Measurements from ENCODE around the gene AKAP8L. TPM values are rescaled to one million over a fixed set of nuclear protein-coding genes. Genes with fewer than 3 reads are reported as not detected.
"Not testable (repeated sequence)": the region's sequence is repeated elsewhere in the genome, so short reads cannot be mapped to it uniquely, and the experiment has no call there.

The AKAP8L gene
- total RNA-seq, 2 experiments from 2014 or later: 83.8 to 86.7 TPM

GRCh38 chr19:15357906-15358305, 60.9 kb downstream of the AKAP8L start:
- H3K9me3 Mint-ChIP-seq (ENCODE audit: insufficient read depth): no peaks in the 10 kb centered on the region
- ChIA-PET POLR2A (interaction anchor here (0.6 to 2.3 kb wide), 3 partner anchors 21 to 199 kb away, joined by 3 to 8 read pairs (median 5); no protein-coding TSS in a partner anchor), CTCF (interaction anchor here (1.4 kb wide), 1 partner anchor 208 kb away, joined by 3 read pairs; no protein-coding TSS in a partner anchor)
- peaks cover 5% of the 10 kb centered on the region for H3K4me1 Mint-ChIP-seq (ENCODE audit: low read depth)
- no peak overlapping the region for H3K4me3 Mint-ChIP-seq
- no peak for ATAC-seq
- no peak overlapping the region for H3K27ac Mint-ChIP-seq
- DNase-seq: no peak
- H3K27me3 Mint-ChIP-seq (ENCODE audit: low read depth): no peaks in the 10 kb centered on the region
- peaks cover 69% of the 10 kb centered on the region for H3K36me3 Mint-ChIP-seq (ENCODE audit: low read depth)

- ATAC-seq: no peak
Measured at GRCh38 chr19:15354566-15355296, 64.1 kb downstream of the AKAP8L start.

GRCh38 chr19:15353908-15354307, 64.9 kb downstream of the AKAP8L start:
- Mint-ChIP-seq H3K9me3 (ENCODE audit: insufficient read depth) (no peaks in the 10 kb centered on the region), H3K36me3 (ENCODE audit: low read depth) (peaks cover 44% of the 10 kb centered on the region), H3K27me3 (ENCODE audit: low read depth) (no peaks in the 10 kb centered on the region), H3K27ac (no peak overlapping the region), H3K4me1 (ENCODE audit: low read depth) (no peaks in the 10 kb centered on the region), H3K4me3 (no peak overlapping the region)
- ChIA-PET POLR2A (no interaction called here), CTCF (no interaction called here)
- no peak for ATAC-seq
- DNase-seq: no peak

More at GRCh38 chr19:15354566-15355296, 64.1 kb downstream of the AKAP8L start:
- CTCF ChIA-PET: no interaction called here
- Mint-ChIP-seq H3K36me3 (ENCODE audit: low read depth) (peaks cover 50% of the 10 kb centered on the region), H3K27ac (no peak overlapping the region), H3K4me1 (ENCODE audit: low read depth) (no peaks in the 10 kb centered on the region), H3K4me3 (no peak overlapping the region), H3K27me3 (ENCODE audit: low read depth) (no peaks in the 10 kb centered on the region), H3K9me3 (ENCODE audit: insufficient read depth) (no peaks in the 10 kb centered on the region)
- POLR2A ChIA-PET: no interaction called here
- no peak for DNase-seq

GRCh38 chr19:15352535-15352934, 66.3 kb downstream of the AKAP8L start:
- ATAC-seq; H3K4me3 Mint-ChIP-seq; H3K4me1 Mint-ChIP-seq (ENCODE audit: low read depth); H3K27me3 Mint-ChIP-seq (ENCODE audit: low read depth); H3K27ac Mint-ChIP-seq; H3K9me3 Mint-ChIP-seq (ENCODE audit: insufficient read depth); DNase-seq; POLR2A ChIA-PET: not testable (repeated sequence)
- H3K36me3 Mint-ChIP-seq (ENCODE audit: low read depth): peaks cover 31% of the 10 kb centered on the region
- CTCF ChIA-PET: interaction anchor here (1.2 kb wide), 1 partner anchor 15 kb away, joined by 3 read pairs; no protein-coding TSS in a partner anchor

- H3K27ac Mint-ChIP-seq; H3K9me3 Mint-ChIP-seq (ENCODE audit: insufficient read depth); DNase-seq; POLR2A ChIA-PET; ATAC-seq; H3K4me3 Mint-ChIP-seq; H3K27me3 Mint-ChIP-seq (ENCODE audit: low read depth); H3K4me1 Mint-ChIP-seq (ENCODE audit: low read depth); CTCF ChIA-PET: not testable (repeated sequence)
- peaks cover 10% of the 10 kb centered on the region for H3K36me3 Mint-ChIP-seq (ENCODE audit: low read depth)
Measured at GRCh38 chr19:15341328-15341727, 77.5 kb downstream of the AKAP8L start.

- Mint-ChIP-seq H3K9me3 (ENCODE audit: insufficient read depth) (no peaks in the 10 kb centered on the region), H3K27me3 (ENCODE audit: low read depth) (no peaks in the 10 kb centered on the region), H3K4me3 (no peak overlapping the region), H3K36me3 (ENCODE audit: low read depth) (peaks cover 4% of the 10 kb centered on the region), H3K27ac (no peak overlapping the region), H3K4me1 (ENCODE audit: low read depth) (no peaks in the 10 kb centered on the region)
- ATAC-seq (no peak), DNase-seq (no peak)
- POLR2A ChIA-PET: no interaction called here
- CTCF ChIA-PET: no interaction called here
Measured at GRCh38 chr19:15340086-15340485, 78.7 kb downstream of the AKAP8L start.

GRCh38 chr19:15337202-15337601, 81.6 kb downstream of the AKAP8L start:
- Mint-ChIP-seq H3K27me3 (ENCODE audit: low read depth) (no peaks in the 10 kb centered on the region), H3K27ac (no peak overlapping the region), H3K4me1 (ENCODE audit: low read depth) (peaks cover 9% of the 10 kb centered on the region), H3K36me3 (ENCODE audit: low read depth) (peaks cover 1% of the 10 kb centered on the region), H3K4me3 (no peak overlapping the region), H3K9me3 (ENCODE audit: insufficient read depth) (no peaks in the 10 kb centered on the region)
- no peak for DNase-seq
- ChIA-PET POLR2A (interaction anchor here (1.4 kb wide), 1 partner anchor 42 kb away, joined by 5 read pairs; the partner anchor contains the start of gene AKAP8), CTCF (interaction anchor here (1.4 kb wide), 1 partner anchor 15 kb away, joined by 3 read pairs; no protein-coding TSS in a partner anchor)
- no peak for ATAC-seq

GRCh38 chr19:15335992-15336391, 82.8 kb downstream of the AKAP8L start:
- H3K9me3 Mint-ChIP-seq (ENCODE audit: insufficient read depth); H3K36me3 Mint-ChIP-seq (ENCODE audit: low read depth); DNase-seq; H3K4me3 Mint-ChIP-seq; H3K27me3 Mint-ChIP-seq (ENCODE audit: low read depth); H3K27ac Mint-ChIP-seq; CTCF ChIA-PET; ATAC-seq; POLR2A ChIA-PET: not testable (repeated sequence)
- H3K4me1 Mint-ChIP-seq (ENCODE audit: low read depth): peaks cover 10% of the 10 kb centered on the region

- DNase-seq (peak; percentile 77), ATAC-seq (peak; percentile 73)
- peaks cover 38% of the 10 kb centered on the region for H3K4me1 Mint-ChIP-seq (ENCODE audit: low read depth)
- peak within 1 kb of the TSS; percentile 94 for H3K4me3 Mint-ChIP-seq
- H3K9me3 Mint-ChIP-seq (ENCODE audit: insufficient read depth): no peaks in the 10 kb centered on the region
- CTCF ChIA-PET: interaction anchor here (1.2 to 1.3 kb wide), 2 partner anchors 46 to 87 kb away, joined by 4 to 5 read pairs; partner anchors contain the start of gene AKAP8L
- H3K27ac Mint-ChIP-seq: peak within 1 kb of the TSS; percentile 94
- POLR2A ChIA-PET: interaction anchor here (0.6 to 2.1 kb wide), 6 partner anchors 12 to 182 kb away, joined by 3 to 12 read pairs (median 6); partner anchors contain the start of gene AKAP8L
- no peaks in the 10 kb centered on the region for H3K27me3 Mint-ChIP-seq (ENCODE audit: low read depth)
- H3K36me3 Mint-ChIP-seq (ENCODE audit: low read depth): peaks cover 19% of the 10 kb centered on the region
Measured at GRCh38 chr19:15332311-15332996, 86.3 kb downstream of the AKAP8L start, which contains the start of gene BRD4. BRD4 (minus strand) TSS chr19:15332539; CDS start chr19:15273099, 59,440 bp downstream.

- CTCF ChIA-PET: interaction anchor here (1.2 to 1.3 kb wide), 2 partner anchors 47 to 88 kb away, joined by 4 to 5 read pairs; partner anchors contain the start of gene AKAP8L
- peaks cover 19% of the 10 kb centered on the region for H3K36me3 Mint-ChIP-seq (ENCODE audit: low read depth)
Measured at GRCh38 chr19:15331419-15332310, 87.1 kb downstream of the AKAP8L start.

GRCh38 chr19:15330801-15331418, 87.9 kb downstream of the AKAP8L start:
- CTCF ChIA-PET: no interaction called here

More at GRCh38 chr19:15331419-15332310, 87.1 kb downstream of the AKAP8L start:
- no peaks in the 10 kb centered on the region for H3K9me3 Mint-ChIP-seq (ENCODE audit: insufficient read depth)
- POLR2A ChIA-PET: interaction anchor here (0.9 to 2.1 kb wide), 3 partner anchors 19 to 183 kb away, joined by 3 to 8 read pairs (median 8); no protein-coding TSS in a partner anchor
- H3K4me1 Mint-ChIP-seq (ENCODE audit: low read depth): peaks cover 46% of the 10 kb centered on the region
- ATAC-seq: peak; percentile 69
- peak; percentile 69 for DNase-seq
- no peaks in the 10 kb centered on the region for H3K27me3 Mint-ChIP-seq (ENCODE audit: low read depth)
- H3K27ac Mint-ChIP-seq: peak overlapping the region; percentile 94
- H3K4me3 Mint-ChIP-seq: peak overlapping the region; percentile 94

More at GRCh38 chr19:15330801-15331418, 87.9 kb downstream of the AKAP8L start:
- H3K27ac Mint-ChIP-seq: peak overlapping the region; percentile 94
- POLR2A ChIA-PET: interaction anchor here (0.6 kb wide), 1 partner anchor 88 kb away, joined by 3 read pairs; the partner anchor contains the start of gene AKAP8L
- H3K36me3 Mint-ChIP-seq (ENCODE audit: low read depth): peaks cover 21% of the 10 kb centered on the region
- peaks cover 49% of the 10 kb centered on the region for H3K4me1 Mint-ChIP-seq (ENCODE audit: low read depth)
- no peak for ATAC-seq
- H3K27me3 Mint-ChIP-seq (ENCODE audit: low read depth): no peaks in the 10 kb centered on the region
- no peaks in the 10 kb centered on the region for H3K9me3 Mint-ChIP-seq (ENCODE audit: insufficient read depth)
- H3K4me3 Mint-ChIP-seq: peak overlapping the region; percentile 94
- no peak for DNase-seq

Measured in activated CD8-positive, alpha-beta T cell treated with anti-CD3 and anti-CD28 coated beads, Interleukin-2, amount 10 ng/mL, durations not matched to agents 7 days and 5 days (primary cell).